ENCODE data around the gene FAM89B. TPM values are rescaled to one million over a fixed set of nuclear protein-coding genes. Genes with fewer than 3 reads are reported as not detected.

FAM89B gene
- total RNA-seq, 2 experiments from 2014 or later, result 45.6 to 48.0 TPM

DNA sequence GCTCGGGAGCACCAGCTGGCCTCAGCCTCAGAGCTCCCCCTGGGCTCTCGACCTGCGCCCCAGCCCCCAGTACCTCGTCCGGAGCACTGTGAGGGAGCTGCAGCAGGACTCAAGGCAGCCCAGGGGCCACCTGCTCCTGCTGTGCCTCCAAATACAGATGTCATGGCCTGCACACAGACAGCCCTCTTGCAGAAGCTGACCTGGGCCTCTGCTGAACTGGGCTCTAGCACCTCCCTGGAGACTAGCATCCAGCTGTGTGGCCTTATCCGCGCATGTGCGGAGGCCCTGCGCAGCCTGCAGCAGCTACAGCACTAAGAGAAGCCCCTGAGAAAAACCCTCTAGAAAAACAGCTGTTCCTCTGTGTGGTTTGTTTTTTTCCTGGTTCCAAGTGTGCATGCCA is 918 bp upstream of the FAM89B start:
- Mint-ChIP-seq H3K27me3 (no peaks in the 10 kb centered on the region), H3K36me3 (ENCODE audit: low read depth) (peaks cover 33% of the 10 kb centered on the region), H3K27ac (peak overlapping the region; percentile 87), H3K4me1 (peaks cover 62% of the 10 kb centered on the region), H3K4me3 (peak overlapping the region; percentile 100), H3K9me3 (no peaks in the 10 kb centered on the region)
- no peak for DNase-seq
- ChIA-PET POLR2A (interaction anchor here (0.7 to 5.5 kb wide), 18 partner anchors 11 to 454 kb away, joined by 3 to 65 read pairs (median 6); partner anchors contain the start of genes KCNK7, LTBP3, MALAT1 and MAP3K11), CTCF (interaction anchor here (0.7 to 5.7 kb wide), 13 partner anchors 10 to 288 kb away, joined by 3 to 88 read pairs (median 7); partner anchors contain the start of genes DPF2, MAP3K11, MUS81 and PCNX3)

DNA sequence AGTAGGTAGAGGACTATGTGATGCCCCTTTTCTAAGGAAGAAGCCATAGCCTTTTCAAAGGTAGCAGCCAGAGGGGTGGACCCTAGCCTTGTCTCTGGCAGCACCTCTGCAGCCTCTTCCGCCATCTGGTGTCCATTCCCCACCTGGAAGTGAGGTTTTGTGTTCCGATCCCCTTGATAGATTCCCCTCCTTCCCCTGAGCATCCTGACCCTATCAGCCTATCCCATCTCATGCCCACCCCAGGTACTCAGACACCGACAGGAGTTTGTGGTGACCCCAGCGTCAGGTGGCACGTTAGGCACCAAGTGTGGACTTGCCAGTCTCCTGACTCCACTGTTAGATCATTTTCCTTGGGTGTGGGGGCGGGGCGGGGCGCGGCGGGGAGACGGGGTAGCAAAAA is 398 bp upstream of the FAM89B start:
- CTCF ChIA-PET, result interaction anchor here (1.0 to 5.7 kb wide), 14 partner anchors 11 to 319 kb away, joined by 3 to 88 read pairs (median 6); partner anchors contain the start of genes CCDC85B, LTBP3, MAP3K11 and MUS81
- POLR2A ChIA-PET, result interaction anchor here (0.7 to 5.5 kb wide), 21 partner anchors 12 to 454 kb away, joined by 3 to 65 read pairs (median 5); partner anchors contain the start of genes KCNK7, LTBP3, MALAT1 and MAP3K11
- no peaks in the 10 kb centered on the region for H3K9me3 Mint-ChIP-seq

DNA sequence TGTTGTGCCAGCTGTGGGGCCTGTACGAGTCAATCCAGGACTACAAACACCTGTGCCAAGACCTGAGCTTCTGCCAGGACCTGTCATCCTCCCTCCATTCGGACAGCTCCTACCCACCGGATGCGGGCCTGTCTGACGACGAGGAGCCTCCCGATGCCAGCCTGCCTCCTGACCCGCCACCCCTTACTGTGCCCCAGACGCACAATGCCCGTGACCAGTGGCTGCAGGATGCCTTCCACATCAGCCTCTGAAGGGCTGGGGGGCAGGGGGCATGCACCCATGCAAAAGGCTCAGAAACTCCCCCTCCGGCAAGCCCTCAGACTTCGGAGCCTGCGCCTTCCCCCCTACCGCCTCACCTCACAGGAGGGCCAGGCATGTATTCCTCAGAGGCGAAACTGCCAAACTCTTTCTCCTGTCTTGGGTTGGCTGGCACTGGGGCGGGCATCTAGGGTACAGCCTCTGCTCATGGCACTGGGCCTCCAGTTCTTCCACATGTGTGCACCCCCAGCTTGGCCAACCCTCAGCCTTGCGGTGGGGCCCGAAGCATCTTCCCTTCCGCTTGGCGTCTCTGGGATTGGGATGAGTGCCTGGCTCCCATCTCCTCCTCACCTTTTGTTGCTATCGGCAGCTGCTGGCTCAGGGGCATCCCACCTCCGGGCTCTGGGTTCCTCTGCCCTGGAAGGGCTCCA is 1.2 kb downstream of the FAM89B start:
- peaks cover 59% of the 10 kb centered on the region for H3K4me1 Mint-ChIP-seq
- peaks cover 33% of the 10 kb centered on the region for H3K36me3 Mint-ChIP-seq (ENCODE audit: low read depth)
- CTCF ChIA-PET, result interaction anchor here (0.7 to 5.7 kb wide), 12 partner anchors 9 to 286 kb away, joined by 3 to 88 read pairs (median 4); partner anchors contain the start of genes MAP3K11 and PCNX3
- peak; percentile 51 for DNase-seq
- H3K9me3 Mint-ChIP-seq, result no peaks in the 10 kb centered on the region
- POLR2A ChIA-PET, result interaction anchor here (1.0 to 5.5 kb wide), 16 partner anchors 9 to 312 kb away, joined by 3 to 65 read pairs (median 6); partner anchors contain the start of genes LTBP3, MALAT1, MAP3K11 and NEAT1
- H3K27ac Mint-ChIP-seq, result peak overlapping the region; percentile 88
- H3K27me3 Mint-ChIP-seq, result no peaks in the 10 kb centered on the region
- H3K4me3 Mint-ChIP-seq, result peak overlapping the region; percentile 86

More for the DNA sequence above, 398 bp upstream of the FAM89B start:
- Mint-ChIP-seq H3K27me3 (no peaks in the 10 kb centered on the region), H3K4me1 (peaks cover 56% of the 10 kb centered on the region), H3K27ac (peak overlapping the region; percentile 87), H3K36me3 (ENCODE audit: low read depth) (peaks cover 33% of the 10 kb centered on the region), H3K4me3 (peak overlapping the region; percentile 100)
- DNase-seq, result no peak

DNA sequence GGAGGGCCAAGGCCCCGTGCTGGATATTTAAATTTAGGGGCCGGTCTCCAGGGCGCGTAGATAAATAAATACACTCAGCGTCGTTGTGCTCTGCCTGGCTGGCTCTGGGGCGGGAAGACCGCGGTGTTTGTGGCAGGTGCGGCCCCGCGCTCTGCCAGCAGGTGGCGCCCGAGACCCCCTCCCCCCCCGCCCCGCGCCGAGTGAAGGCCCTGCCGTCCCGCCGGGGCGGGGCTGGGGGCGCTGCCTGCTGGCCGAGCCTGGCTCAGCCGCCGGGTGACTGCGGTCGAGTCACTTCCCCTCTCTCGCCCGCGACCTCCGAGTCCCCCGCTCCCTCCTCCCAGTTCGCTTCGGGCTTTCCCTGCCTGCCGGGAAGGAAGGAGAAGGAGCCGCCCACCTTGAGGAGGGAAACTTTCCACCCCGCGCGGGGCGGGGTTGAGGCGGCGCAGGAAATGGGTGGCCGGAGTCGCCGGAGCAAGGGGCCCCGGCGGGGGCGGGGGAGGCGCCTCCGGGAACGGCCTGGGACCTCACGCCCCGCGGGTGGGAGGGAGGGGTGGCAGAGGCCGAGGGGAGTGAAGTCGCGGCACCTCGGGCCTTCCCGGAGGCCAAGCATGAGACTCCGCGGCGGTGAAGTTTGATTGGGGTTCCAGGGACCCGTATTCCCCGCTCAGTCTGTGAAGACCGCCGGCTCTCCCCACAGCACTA is 1.9 kb downstream of the FAM89B start:
- ChIA-PET CTCF (interaction anchor here (0.7 to 5.7 kb wide), 9 partner anchors 9 to 79 kb away, joined by 3 to 88 read pairs (median 4); no protein-coding TSS in a partner anchor), POLR2A (interaction anchor here (0.9 to 5.5 kb wide), 18 partner anchors 9 to 1665 kb away, joined by 3 to 96 read pairs (median 14); partner anchors contain the start of genes KCNK7, MALAT1, MAP3K11 and NEAT1)
- Mint-ChIP-seq H3K4me1 (peaks cover 58% of the 10 kb centered on the region), H3K27me3 (no peaks in the 10 kb centered on the region), H3K4me3 (peak overlapping the region; percentile 86), H3K9me3 (no peaks in the 10 kb centered on the region), H3K36me3 (ENCODE audit: low read depth) (peaks cover 30% of the 10 kb centered on the region), H3K27ac (peak overlapping the region; percentile 97)
- peak; percentile 91 for DNase-seq

DNA sequence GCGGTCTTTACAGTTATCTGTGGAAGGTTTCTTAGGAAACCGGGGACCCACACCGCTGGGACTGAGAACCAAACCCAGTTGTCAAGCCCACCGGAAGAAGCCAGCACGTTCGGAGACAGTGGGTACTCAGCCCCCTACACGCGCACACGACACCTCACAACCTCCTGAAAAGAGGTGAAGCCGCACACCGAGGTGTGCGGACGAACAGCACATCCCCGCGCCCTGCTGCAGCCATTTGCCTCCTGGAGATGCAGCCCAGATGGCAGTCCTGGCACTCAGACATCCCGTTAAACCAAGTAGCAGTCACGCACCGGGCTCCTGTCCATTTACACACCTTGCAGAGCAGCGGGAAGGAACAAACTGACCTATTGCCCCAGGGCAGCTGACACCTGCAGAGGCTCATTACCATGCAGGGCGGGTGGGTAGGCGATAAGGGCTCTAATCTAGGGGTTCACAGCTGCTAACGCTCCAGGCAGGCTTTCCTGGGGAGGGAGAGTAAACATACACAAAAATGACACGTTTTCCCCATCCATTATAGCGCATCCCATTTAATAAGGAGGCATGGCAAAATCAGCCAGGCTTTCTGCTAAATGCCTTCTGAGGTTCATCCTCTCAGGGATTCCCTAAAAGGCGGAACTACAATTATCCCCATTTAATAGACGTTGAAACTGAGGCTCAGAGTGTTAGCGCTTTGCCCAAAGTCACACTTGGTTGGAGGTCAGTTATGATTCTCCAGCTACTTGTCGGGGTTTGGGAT is 2.7 kb downstream of the FAM89B start:
- Mint-ChIP-seq H3K9me3 (no peaks in the 10 kb centered on the region), H3K4me1 (peaks cover 58% of the 10 kb centered on the region), H3K27me3 (no peaks in the 10 kb centered on the region), H3K36me3 (ENCODE audit: low read depth) (peaks cover 36% of the 10 kb centered on the region), H3K4me3 (peak overlapping the region; percentile 82), H3K27ac (peak overlapping the region; percentile 97)
- DNase-seq, result no peak
- CTCF ChIA-PET, result interaction anchor here (1.0 to 5.3 kb wide), 6 partner anchors 10 to 63 kb away, joined by 3 to 60 read pairs (median 10); partner anchors contain the start of genes KCNK7 and SIPA1
- POLR2A ChIA-PET, result interaction anchor here (0.7 to 5.2 kb wide), 26 partner anchors 9 to 1665 kb away, joined by 3 to 96 read pairs (median 7); partner anchors contain the start of genes KCNK7, LTBP3, MALAT1 and MAP3K11

DNA sequence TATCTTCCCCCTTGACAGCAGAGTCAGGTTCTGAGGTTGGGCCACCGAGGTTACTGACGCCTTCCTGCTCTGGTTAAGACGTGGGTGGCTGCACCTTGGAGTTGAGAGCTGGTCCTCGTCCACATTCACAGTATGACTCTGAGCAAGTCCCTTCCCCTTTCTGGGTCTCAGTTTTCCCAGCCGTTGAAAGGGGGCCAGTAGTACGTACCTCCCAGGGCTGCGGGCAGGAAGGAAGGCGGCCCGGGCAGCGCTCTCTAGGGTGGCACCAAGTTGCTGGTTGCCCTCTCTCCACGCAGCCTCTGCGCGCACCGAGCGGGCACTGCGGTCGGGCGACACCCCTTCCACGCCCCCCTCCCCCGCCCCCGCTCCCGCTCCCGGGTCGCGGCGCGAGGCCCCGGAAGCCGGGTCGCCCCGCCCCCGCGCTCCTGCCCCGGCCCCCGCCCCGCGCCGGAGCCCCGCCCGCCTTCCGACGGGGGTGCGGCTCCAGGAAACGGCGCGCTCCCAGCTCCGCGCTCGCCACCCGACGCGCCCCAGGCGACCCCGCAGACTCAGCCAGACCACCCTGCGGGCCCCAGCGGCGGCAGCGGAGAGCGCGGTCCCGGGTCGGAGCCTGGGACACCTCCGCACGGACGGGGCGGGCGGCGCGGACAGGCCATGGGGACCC is 3.4 kb downstream of the FAM89B start, which contains the start of gene EHBP1L1:
TSS of gene EHBP1L1 (plus strand) at position 486 of the 664 bp plus-strand sequence. CDS start 250 bp downstream, outside the sequence.
- ChIA-PET CTCF (interaction anchor here (1.0 to 5.3 kb wide), 8 partner anchors 10 to 63 kb away, joined by 3 to 60 read pairs (median 6); partner anchors contain the start of genes KCNK7, PCNX3 and SIPA1), POLR2A (interaction anchor here (0.7 to 5.2 kb wide), 28 partner anchors 8 to 1664 kb away, joined by 3 to 96 read pairs (median 7); partner anchors contain the start of genes KCNK7, LTBP3, MALAT1 and MAP3K11)
- Mint-ChIP-seq H3K9me3 (no peaks in the 10 kb centered on the region), H3K27ac (peak within 1 kb of the TSS; percentile 97), H3K4me3 (peak within 1 kb of the TSS; percentile 88), H3K4me1 (peaks cover 57% of the 10 kb centered on the region), H3K36me3 (ENCODE audit: low read depth) (peaks cover 38% of the 10 kb centered on the region), H3K27me3 (no peaks in the 10 kb centered on the region)
- DNase-seq, result peak; percentile 87

DNA sequence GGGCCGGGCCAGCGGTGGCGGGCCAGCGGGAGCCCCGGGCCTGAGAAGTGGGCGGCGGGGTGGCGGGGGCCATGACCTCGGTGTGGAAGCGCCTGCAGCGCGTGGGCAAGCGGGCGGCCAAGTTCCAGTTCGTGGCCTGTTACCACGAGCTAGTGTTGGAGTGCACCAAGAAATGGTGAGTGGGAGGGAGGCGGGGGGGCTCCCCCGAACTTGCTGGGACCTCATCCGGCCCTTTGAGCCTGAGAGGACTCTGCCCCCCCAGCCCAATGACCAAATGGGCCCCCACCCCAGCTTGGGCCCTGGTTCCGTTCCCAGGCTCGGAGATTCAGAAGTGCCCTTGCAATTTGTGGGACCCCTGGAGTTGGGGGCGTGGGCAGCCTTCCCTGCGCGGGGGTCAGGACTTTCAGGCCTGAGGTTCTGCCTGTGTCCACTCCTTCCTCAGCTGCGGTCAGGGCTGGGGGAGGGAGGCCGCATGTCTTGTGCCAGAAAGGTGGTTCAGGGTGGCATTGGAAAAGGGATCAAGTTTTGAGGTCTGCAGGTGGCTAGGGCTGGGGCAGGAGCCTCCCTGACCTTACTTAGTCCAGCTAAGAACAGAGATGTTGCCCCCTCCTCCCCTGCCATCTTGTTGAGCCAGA is 4.0 kb downstream of the FAM89B start:
- Mint-ChIP-seq H3K36me3 (ENCODE audit: low read depth) (peaks cover 42% of the 10 kb centered on the region), H3K27me3 (no peaks in the 10 kb centered on the region), H3K4me3 (peak overlapping the region; percentile 88), H3K27ac (peak overlapping the region; percentile 82), H3K4me1 (peaks cover 52% of the 10 kb centered on the region), H3K9me3 (no peaks in the 10 kb centered on the region)
- DNase-seq, result no peak
- POLR2A ChIA-PET, result interaction anchor here (0.7 to 5.2 kb wide), 22 partner anchors 8 to 159 kb away, joined by 3 to 96 read pairs (median 10); partner anchors contain the start of genes KCNK7, LTBP3, MALAT1 and MAP3K11
- CTCF ChIA-PET, result interaction anchor here (1.2 to 5.3 kb wide), 6 partner anchors 11 to 62 kb away, joined by 3 to 60 read pairs (median 10); partner anchors contain the start of genes KCNK7, PCNX3 and SIPA1

DNA sequence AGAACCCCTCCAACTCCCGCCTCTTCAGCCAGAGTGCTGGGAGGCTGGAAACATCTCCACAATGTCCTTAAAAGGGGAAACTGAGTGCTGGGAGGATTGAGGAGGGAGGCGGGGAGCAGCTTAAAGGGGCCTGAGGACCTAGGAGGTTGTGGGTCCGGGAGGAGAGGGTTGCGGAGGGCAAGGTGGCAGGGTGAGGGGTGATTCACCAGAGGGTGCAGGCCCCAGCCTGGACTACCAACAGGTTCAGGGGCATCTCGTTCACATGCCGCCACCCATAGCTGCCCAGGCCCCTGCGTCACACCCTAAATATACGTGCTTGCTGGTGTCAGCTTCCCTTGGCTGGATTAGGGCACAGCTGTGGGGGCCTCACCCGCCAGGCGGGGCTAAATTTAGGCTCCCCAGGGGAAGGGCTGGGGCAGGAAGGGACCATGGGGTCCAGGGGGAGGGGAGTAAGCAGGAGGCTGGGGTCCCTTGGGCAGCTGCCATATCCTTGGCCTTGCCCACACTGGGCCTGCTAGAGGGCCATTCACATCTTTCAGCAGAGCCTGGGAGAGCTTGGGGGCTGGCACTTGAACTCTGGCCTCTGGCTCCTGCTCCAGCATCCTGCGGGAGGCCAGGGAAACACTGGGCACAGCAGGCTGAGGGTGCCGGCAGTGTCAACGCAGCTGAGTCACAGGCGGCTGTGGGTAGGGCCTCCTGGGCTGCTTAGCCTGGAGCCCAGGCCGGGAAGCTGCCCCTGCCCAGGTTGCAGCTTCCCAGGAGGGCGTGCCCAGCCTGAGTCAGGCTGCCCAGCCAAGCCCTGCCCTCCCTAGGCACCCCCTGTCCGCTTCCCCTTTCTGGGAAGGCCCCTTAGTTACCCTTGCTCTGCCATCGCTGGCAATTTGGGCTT is 4.8 kb downstream of the FAM89B start:
- Mint-ChIP-seq H3K27me3 (no peaks in the 10 kb centered on the region), H3K36me3 (ENCODE audit: low read depth) (peaks cover 45% of the 10 kb centered on the region), H3K4me1 (peaks cover 44% of the 10 kb centered on the region)

DNA sequence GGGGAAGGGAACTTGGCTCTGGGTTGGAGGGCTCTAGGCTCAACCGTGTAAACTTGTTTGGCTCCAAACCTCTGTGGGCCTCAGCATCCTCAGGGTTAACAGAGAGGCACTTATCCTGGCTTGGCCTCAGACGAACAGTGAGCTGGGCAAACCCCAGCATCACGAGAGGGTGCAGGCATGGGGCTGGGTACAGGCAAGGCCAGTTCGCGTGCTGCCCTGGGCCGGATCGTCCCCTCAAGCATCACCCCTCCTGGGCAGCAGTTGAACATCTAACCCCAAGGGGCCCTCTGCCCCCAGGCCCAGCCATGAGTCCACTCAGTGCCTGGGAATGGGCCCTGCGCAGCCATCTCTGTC is 5.4 kb downstream of the FAM89B start:
- H3K4me3 Mint-ChIP-seq, result peak overlapping the region; percentile 88
- no peaks in the 10 kb centered on the region for H3K9me3 Mint-ChIP-seq
- DNase-seq, result no peak
- H3K36me3 Mint-ChIP-seq (ENCODE audit: low read depth), result peaks cover 51% of the 10 kb centered on the region
- peak overlapping the region; percentile 59 for H3K27ac Mint-ChIP-seq
- POLR2A ChIA-PET, result interaction anchor here (0.9 to 5.2 kb wide), 12 partner anchors 10 to 154 kb away, joined by 3 to 96 read pairs (median 10); partner anchors contain the start of genes KCNK7, MALAT1, NEAT1 and PCNX3
- CTCF ChIA-PET, result interaction anchor here (0.9 to 5.3 kb wide), 4 partner anchors 10 to 37 kb away, joined by 3 to 60 read pairs (median 10); no protein-coding TSS in a partner anchor
- peaks cover 48% of the 10 kb centered on the region for H3K4me1 Mint-ChIP-seq
- no peaks in the 10 kb centered on the region for H3K27me3 Mint-ChIP-seq

More for the DNA sequence above, 4.8 kb downstream of the FAM89B start:
- ChIA-PET POLR2A (interaction anchor here (0.7 to 5.2 kb wide), 18 partner anchors 11 to 156 kb away, joined by 3 to 96 read pairs (median 12); partner anchors contain the start of genes KCNK7, MALAT1, MAP3K11 and NEAT1), CTCF (interaction anchor here (0.9 to 5.3 kb wide), 7 partner anchors 11 to 61 kb away, joined by 3 to 60 read pairs (median 3); partner anchors contain the start of genes PCNX3 and SIPA1)
- Mint-ChIP-seq H3K27ac (peak overlapping the region; percentile 82), H3K4me3 (peak overlapping the region; percentile 88), H3K9me3 (no peaks in the 10 kb centered on the region)
- peak; percentile 48 for DNase-seq

DNA sequence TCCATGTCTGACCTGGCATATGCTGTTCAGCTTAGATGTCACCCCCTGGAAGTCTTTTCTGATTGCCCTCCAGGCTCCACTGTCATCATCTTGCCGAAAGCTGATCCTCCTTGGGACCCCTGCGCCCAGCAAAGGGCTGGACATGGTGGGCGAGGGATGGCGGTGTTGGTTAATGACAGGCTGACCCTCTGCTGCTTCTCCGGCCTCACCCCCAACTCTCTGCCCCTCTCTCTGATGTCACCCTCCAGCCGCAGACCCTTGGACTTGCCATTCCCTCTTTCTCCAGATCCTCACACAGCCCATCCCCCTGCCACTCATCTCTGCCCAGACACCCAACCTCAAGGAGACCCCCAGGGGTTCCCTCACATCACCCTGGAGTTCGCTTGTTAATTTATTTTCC is 5.8 kb downstream of the FAM89B start:
- H3K27me3 Mint-ChIP-seq, result no peaks in the 10 kb centered on the region
- ChIA-PET CTCF (interaction anchor here (1.1 to 5.3 kb wide), 3 partner anchors 9 to 38 kb away, joined by 3 to 60 read pairs (median 18); no protein-coding TSS in a partner anchor), POLR2A (interaction anchor here (1.2 to 5.2 kb wide), 5 partner anchors 10 to 79 kb away, joined by 3 to 96 read pairs (median 29); partner anchors contain the start of genes KCNK7, MALAT1 and PCNX3)
- peak overlapping the region; percentile 77 for H3K27ac Mint-ChIP-seq
- peaks cover 53% of the 10 kb centered on the region for H3K36me3 Mint-ChIP-seq (ENCODE audit: low read depth)
- no peaks in the 10 kb centered on the region for H3K9me3 Mint-ChIP-seq
- H3K4me1 Mint-ChIP-seq, result peaks cover 50% of the 10 kb centered on the region
- no peak for DNase-seq
- peak overlapping the region; percentile 88 for H3K4me3 Mint-ChIP-seq
